ENCODE results near the gene MAP2. TPM values are rescaled to one million over a fixed set of nuclear protein-coding genes. Genes with fewer than 3 reads are reported as not detected.

MAP2 gene
- total and polyA plus RNA-seq, 2 donors (not counting 1 experiment from before 2014, with no cell fraction given) = 1.8 to 3.0 TPM

DNA sequence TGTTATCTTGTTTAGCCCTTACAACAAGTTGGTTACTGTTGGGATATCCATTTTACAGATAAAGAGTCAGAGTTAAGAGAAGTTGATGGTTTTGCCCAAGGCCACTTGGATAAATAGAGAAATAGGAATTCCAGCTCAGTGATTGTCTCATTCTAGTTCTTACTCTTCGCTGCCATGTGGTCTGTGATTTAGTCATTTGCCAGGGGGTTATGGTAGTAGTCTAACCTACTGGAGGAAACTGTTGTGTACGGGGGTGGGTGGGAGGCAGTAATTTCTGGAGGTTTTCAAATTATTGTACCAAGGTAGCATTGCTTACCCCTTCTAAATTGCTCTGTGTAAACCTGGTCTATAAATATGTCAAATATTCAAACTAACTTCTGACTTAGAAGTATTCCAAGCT, 110.4 kb downstream of the MAP2 start:
- Histone ChIP-seq H2AFZ (ENCODE audit: insufficient read depth, low read depth, low read length, poor library complexity, severe bottlenecking) (no peak overlapping the region), H3K27ac (ENCODE audit: low read length in 2 of 2) (no peak overlapping the region), H3K9ac (ENCODE audit: low read length) (no peak overlapping the region), H4K20me1 (ENCODE audit: control insufficient read depth, insufficient read depth, low read length, poor library complexity, severe bottlenecking) (no peaks in the 10 kb centered on the region), H3K36me3 (replicated peaks in 1 of 2; ENCODE audit: control extremely low read depth in 1 of 2, control insufficient read depth in 1 of 2, extremely low read depth in 1 of 2, insufficient read depth in 2 of 2, low read length in 1 of 2) (no peaks in the 10 kb centered on the region), H3K27me3 (replicated peaks in 1 of 4; ENCODE audit: control extremely low read depth in 1 of 4, control insufficient read depth in 3 of 4, insufficient read depth in 4 of 4, low read length in 3 of 4) (no peaks in the 10 kb centered on the region), H3K4me1 (ENCODE audit: control insufficient read depth in 2 of 2, insufficient read depth in 2 of 2, low read length in 2 of 2) (no peaks in the 10 kb centered on the region), H3K9me3 (ENCODE audit: control extremely low read depth in 1 of 3, control insufficient read depth in 2 of 3, insufficient read depth in 1 of 3, low read length in 2 of 3) (no peaks in the 10 kb centered on the region), H3K4me3 (ENCODE audit: control extremely low read depth in 1 of 5, extremely low read depth in 1 of 5, insufficient read depth in 1 of 5, low read depth in 2 of 5, low read length in 4 of 5) (no peak overlapping the region), H3K4me2 (replicated peaks; ENCODE audit: low read depth, low read length, poor library complexity, severe bottlenecking) (no peak overlapping the region), H3K79me2 (ENCODE audit: control insufficient read depth, insufficient read depth, low read length) (no peaks in the 10 kb centered on the region)
- no peak overlapping the region for H3K27ac Mint-ChIP-seq
- POLR2A ChIA-PET = no interaction called here
- TF ChIP-seq CTCF (IDR thresholded peaks at IDR 0.05) = no peak
- TF ChIP-seq EZH2 (IDR thresholded peaks at IDR 0.05; ENCODE audit: borderline replicate concordance, insufficient read depth, low read depth, low read length, poor library complexity, severe bottlenecking) = no peak
- 67% methylated on average over 1 of the region's 2 CpGs for WGBS (ENCODE audit: insufficient coverage)
- peaks cover 5% of the 10 kb centered on the region for H3K4me1 Mint-ChIP-seq
- no peak for DNase-seq
- H3K9me3 Mint-ChIP-seq (ENCODE audit: insufficient read depth) = no peaks in the 10 kb centered on the region
- intact Hi-C loops (cut with micrococcal nuclease) = no loop called here
- CTCF ChIA-PET = no interaction called here
- no peak for ATAC-seq (ENCODE audit: low read depth)
- H3K4me3 Mint-ChIP-seq = no peak overlapping the region
- H3K27me3 Mint-ChIP-seq = no peaks in the 10 kb centered on the region

DNA sequence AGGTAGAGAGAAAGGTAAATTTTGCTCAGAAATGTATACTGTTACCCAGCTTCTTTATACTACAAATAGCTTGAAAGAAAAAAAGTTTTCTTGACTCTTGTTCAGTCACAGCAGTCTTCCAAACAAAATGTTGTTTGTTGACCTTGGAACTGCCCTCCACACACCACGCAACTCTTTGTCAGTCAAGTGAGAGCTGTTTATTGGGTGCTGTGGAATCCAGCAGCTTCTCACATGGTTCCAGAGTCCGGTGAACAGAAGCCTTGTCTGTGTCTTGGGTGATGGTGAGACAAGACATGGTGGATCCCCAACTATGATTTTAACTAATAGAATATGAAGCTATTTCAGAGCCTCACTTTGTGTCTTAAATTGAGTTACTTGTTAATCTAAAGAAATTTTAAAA, 112.5 kb downstream of the MAP2 start:
- peaks cover 5% of the 10 kb centered on the region for H3K4me1 Mint-ChIP-seq
- no peaks in the 10 kb centered on the region for H3K9me3 ChIP-seq (ENCODE audit: control extremely low read depth in 1 of 3, control insufficient read depth in 2 of 3, insufficient read depth in 1 of 3, low read length in 2 of 3)
- no peak for DNase-seq

More for the DNA sequence above, 112.5 kb downstream of the MAP2 start:
- Histone ChIP-seq H3K4me1 (ENCODE audit: control insufficient read depth in 2 of 2, insufficient read depth in 2 of 2, low read length in 2 of 2) (no peaks in the 10 kb centered on the region), H3K27me3 (replicated peaks in 1 of 4; ENCODE audit: control extremely low read depth in 1 of 4, control insufficient read depth in 3 of 4, insufficient read depth in 4 of 4, low read length in 3 of 4) (no peaks in the 10 kb centered on the region), H4K20me1 (ENCODE audit: control insufficient read depth, insufficient read depth, low read length, poor library complexity, severe bottlenecking) (no peaks in the 10 kb centered on the region), H3K27ac (ENCODE audit: low read length in 2 of 2) (no peak overlapping the region), H3K36me3 (replicated peaks in 1 of 2; ENCODE audit: control extremely low read depth in 1 of 2, control insufficient read depth in 1 of 2, extremely low read depth in 1 of 2, insufficient read depth in 2 of 2, low read length in 1 of 2) (no peaks in the 10 kb centered on the region), H3K4me2 (replicated peaks; ENCODE audit: low read depth, low read length, poor library complexity, severe bottlenecking) (no peak overlapping the region), H2AFZ (ENCODE audit: insufficient read depth, low read depth, low read length, poor library complexity, severe bottlenecking) (no peak overlapping the region), H3K79me2 (ENCODE audit: control insufficient read depth, insufficient read depth, low read length) (no peaks in the 10 kb centered on the region), H3K9ac (ENCODE audit: low read length) (no peak overlapping the region), H3K4me3 (ENCODE audit: control extremely low read depth in 1 of 5, extremely low read depth in 1 of 5, insufficient read depth in 1 of 5, low read depth in 2 of 5, low read length in 4 of 5) (no peak overlapping the region)
- WGBS (ENCODE audit: insufficient coverage) = no CpG with 5 or more reads among the region's 2 CpGs
- H3K27me3 Mint-ChIP-seq = no peaks in the 10 kb centered on the region
- intact Hi-C loops (cut with micrococcal nuclease) = no loop called here
- ATAC-seq (ENCODE audit: low read depth) = no peak
- H3K27ac Mint-ChIP-seq = no peak overlapping the region
- POLR2A ChIA-PET = no interaction called here
- no peak overlapping the region for H3K4me3 Mint-ChIP-seq
- CTCF ChIA-PET = interaction anchor here (0.7 to 1.3 kb wide), 2 partner anchors 19 to 202 kb away, joined by 3 read pairs; no protein-coding TSS in a partner anchor
- H3K9me3 Mint-ChIP-seq (ENCODE audit: insufficient read depth) = no peaks in the 10 kb centered on the region
- TF ChIP-seq EZH2 (IDR thresholded peaks at IDR 0.05; ENCODE audit: borderline replicate concordance, insufficient read depth, low read depth, low read length, poor library complexity, severe bottlenecking) = no peak
- no peak for TF ChIP-seq CTCF (IDR thresholded peaks at IDR 0.05)

Measured in B cell (primary cell).